ENCODE measurements around the gene SLC25A6.
"Not testable (repeated sequence)": the region's sequence is repeated elsewhere in the genome, so short reads cannot be mapped to it uniquely, and the experiment has no call there.

SLC25A6 gene

DNA sequence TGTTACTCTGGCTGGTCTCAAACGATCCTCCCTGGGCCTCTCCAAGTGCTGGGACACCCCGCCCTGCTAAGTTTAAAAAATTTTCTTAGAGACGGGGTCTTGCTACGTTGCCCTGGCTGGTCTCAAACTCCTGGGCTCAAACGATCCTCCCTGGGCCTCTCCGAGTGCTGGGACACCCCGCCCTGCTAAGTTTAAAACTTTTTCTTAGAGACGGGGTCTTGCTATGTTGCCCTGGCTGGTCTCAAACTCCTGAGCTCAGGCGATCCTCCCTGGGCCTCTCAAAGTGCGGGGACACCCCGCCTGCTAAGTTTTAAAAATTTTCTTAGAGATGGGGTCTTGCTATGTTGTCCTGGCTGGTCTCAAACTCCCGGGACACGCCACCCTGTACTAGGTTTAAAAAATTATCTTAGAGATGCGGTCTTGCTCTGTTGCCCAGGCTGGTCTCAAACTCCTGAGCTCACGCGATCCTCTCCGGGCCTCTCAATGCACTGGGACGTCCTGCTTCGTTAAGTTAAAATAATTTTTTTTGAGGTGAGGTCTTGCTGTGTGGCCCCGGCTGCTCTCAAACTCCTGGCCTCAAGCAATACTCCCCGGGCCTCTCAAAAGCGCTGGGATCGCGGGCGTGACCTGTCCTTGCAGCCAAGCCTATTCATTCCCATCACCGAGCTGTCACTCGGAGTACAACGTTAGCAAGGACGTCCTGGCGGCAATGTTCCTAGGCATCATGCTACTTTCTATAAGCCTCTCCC lies 1.1 kb downstream of the SLC25A6 start:
- in situ Hi-C loops (cut with MboI; ENCODE audit: low sequenced_read_pairs): no loop called here

DNA sequence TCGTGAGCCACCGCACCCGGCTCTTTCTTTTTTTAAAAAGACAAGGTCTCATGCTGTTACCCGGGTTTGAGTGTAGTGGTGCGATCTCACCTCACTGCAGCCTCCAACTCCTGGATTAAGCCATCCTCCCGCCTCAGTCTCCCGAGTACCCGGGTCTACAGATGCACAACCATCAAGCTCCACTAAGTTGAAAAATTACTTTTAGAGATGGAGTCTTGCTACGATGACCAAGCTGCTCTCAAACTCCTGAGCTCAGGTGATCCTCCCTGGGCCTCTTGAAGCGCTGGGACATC lies 2.0 kb downstream of the SLC25A6 start:
- in situ Hi-C loops (cut with MboI; ENCODE audit: low sequenced_read_pairs): no loop called here

DNA sequence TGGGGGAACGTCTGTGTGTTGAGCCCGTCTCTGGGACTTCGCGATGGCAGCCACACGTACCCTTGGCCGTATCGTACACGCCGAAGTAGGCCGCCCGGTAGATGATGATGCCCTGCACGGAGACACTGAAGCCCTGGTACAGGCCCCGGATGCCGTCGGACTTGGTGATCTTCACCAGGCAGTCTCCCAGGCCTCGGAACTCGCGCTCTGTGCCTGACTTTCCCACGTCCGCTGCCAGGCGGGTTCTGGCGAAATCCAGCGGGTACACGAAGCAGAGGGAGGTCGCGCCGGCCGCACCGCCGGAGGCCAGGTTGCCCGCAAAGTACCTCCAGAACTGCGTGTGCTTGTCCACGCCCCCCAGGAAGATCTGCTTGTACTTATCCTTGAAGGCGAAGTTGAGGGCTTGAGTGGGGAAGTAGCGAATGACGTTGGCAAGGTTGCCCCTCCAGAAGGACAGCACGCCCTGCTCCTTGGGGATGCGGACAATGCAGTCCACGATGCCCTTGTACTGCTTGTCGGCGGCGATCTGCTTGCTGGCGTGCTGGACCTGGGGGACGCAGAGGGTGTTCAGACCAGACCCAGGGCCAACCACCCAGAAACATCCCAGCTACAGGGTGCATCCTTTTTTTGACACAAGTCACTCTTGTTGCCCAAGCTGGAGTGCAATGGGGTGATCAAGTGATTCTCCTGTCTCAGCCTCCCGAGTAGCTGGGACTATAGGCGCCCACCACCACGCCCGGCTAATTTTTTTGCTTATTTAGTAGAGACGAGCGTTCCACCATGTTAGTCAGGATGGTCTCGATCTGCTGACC lies 2.5 kb downstream of the SLC25A6 start:
- in situ Hi-C loops (cut with MboI; ENCODE audit: low sequenced_read_pairs): no loop called here

DNA sequence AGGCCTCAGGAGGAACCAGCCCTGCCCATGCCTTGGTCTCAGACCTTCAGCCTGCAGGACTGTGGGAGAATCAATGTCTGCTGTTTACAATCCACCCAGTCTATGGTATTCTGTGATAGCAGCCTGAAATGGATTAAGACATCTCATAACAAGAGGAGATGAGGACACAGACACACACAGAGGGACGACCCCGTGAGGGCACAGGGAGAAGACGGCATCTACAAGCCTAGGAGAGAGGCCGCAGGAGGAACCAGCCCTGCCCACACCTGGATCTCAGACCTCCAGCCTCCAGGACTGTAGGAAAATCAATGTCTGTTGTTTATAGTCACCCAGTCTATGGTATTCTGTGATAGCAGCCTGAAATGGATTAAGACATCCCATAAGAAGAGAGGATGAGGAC lies 3.3 kb downstream of the SLC25A6 start:
- in situ Hi-C loops (cut with MboI; ENCODE audit: low sequenced_read_pairs): no loop called here

DNA sequence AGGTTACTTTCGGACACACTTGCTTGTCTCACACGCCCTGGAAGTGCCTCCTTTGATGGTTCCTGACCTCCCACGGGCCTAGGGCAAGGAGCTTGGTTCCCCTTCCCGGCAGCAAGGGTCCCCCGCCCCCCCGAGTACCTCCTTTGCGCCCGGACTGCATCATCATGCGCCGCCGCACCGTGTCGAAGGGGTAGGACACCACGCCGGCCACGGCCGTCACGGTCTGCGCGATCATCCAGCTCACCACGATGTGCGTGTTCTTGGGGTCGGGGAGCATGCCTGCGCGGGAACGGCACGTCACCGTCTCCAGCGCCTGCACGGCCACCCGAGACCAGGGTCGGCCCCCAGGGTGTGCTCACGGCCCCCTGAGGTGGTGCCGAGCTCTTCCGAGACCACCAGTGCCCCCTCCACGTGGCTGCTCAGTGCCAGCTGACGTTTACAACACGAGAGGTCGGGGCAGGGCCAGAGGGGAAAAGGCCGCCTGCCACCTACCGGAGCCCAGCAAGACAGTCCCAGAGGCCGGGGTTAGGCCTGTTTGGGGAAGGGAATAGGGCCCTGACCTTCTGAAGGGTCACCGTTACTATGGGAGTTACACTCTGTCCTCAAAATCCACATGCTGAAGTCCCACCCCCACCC lies 4.7 kb downstream of the SLC25A6 start:
- in situ Hi-C loops (cut with MboI; ENCODE audit: low sequenced_read_pairs): no loop called here

DNA sequence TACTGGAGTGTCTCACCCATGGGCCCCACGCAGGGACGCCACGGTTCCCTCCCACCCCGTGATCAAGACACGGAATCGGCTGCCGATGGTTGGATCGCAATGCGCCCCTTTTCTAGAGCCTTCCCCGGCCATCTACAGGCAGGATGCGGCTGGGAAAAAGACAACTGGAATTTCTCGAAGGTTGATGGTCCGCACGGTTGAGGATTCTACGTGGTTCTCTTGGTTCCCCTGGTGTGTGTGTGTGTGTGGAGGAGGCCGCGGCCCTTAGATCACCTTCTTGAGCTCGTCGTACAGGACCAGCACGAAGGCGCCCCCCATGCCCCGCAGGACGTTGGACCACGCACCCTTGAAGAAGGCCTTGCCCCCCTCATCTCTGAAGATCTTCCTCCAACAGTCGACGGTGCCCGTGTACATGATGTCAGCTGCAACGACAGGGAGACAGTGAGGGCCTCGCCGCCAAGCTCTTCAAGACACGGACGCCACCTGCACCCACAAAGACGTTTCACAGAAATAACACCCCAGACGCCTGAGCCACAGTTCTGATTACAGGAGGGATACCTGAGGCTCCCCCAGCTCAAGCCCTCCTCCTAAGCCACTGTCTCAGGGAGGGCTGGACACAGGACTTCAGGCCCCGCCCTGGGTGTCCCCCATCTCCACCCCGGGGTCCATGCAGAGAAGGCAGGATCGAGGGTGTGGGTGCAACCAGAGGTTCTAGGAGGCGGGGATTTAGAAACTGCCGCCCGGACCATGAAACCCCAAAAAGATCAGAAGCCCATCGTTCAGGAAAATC lies 5.4 kb downstream of the SLC25A6 start:
- in situ Hi-C loops (cut with MboI; ENCODE audit: low sequenced_read_pairs): no loop called here

DNA sequence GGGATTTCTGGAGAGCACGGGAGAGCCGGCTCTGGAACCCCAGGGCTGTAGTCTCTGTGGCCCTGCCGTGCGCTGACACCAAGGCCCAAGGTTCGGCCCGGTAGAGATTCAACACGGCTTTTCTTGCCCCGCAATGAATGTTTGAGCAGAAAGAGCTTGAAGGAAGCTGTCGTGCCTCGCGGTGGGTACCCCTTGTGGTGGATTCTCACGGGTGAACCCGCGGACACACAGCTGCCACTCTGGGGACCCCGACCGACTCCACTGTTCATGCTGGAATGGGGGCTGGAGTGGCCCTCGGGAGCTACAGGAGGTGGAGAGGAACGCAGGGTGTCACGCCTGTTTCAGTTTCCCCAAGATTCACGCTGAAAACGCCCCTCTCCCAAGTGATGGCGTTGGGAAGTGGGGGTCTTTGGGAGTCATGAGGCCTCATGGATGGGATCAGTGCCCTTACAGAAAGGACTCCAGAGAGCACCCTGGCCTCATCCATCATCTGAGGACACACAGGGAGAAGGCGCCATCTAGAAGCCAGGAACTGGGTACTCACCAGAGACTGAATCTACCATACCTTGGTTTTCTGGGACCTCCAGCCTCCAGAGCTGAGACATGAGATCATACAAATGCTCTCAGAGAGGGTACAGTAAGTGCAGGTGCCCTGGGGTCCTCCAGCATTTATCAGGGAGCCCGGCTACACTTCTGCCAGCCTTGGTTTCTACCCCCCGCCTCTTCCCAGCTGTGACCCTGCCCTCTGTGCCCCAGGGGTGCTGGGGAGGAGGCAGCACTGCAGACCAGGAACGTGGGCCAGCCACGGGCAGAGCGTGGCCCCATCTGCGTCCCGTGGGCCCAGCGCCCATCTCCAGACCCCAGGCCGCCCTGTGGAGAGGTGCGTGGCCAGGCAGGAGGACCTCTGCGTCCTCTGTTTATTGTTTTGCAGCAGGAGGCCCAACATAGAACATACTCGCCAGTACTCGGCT lies 6.4 kb downstream of the SLC25A6 start:
- in situ Hi-C loops (cut with MboI; ENCODE audit: low sequenced_read_pairs): no loop called here

DNA sequence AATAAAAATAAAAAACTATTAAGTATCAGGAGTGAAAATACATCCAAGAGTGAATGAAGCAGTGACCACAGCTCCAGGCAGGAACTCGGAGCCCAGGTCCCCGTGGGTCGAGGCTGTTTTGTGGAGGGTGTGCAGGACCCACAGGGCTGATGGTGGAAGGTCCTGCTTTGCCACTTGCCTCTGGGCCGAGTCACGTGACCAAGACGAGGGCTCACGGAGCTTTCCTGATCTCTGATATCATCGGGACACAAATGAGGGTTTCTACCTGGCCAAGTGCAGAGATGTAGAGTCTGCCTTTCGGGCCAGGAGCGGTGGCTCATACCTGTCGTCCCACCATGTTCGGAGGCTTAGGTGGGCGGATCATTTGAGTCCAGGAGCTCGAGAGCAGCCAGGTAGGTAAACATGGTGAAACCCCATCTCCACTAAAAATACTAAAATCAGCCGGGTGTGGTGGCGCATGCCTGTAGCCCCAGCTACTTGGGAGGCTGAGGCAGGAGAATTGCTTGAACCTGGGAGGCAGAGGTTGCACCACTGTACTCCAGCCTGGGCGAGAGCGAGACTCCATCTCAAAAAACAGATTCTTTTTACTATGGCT lies 7.2 kb downstream of the SLC25A6 start:
- in situ Hi-C loops (cut with MboI; ENCODE audit: low sequenced_read_pairs): no loop called here

DNA sequence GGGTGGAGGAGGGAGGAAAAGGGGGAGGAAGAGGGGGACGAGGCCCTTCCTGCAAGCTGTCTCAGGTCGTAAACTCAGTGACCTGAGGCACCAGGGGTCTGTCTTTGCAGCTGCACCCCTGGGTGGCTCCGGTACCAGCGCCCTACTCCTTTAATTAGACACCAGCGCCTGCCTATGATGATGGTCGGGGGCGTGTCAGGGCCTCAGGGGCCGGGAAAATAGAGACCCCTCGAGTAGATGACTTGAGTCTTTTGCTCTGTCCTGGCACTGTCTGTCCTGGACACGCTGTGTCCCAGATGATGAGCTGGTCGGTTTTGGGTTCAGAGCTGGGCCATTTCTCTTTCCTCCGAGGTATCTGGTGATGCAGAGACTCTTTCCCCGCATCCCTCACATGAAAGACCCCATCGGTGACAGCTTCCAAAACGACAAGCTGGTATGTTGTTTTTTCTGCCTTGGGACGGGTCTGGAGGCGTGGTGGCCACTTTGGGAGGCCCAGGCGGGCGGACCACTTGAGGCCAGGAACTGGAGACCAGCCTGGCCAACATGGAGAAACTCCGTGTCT lies 11.2 kb downstream of the SLC25A6 start:
- in situ Hi-C loops (cut with MboI; ENCODE audit: low sequenced_read_pairs): no loop called here

DNA sequence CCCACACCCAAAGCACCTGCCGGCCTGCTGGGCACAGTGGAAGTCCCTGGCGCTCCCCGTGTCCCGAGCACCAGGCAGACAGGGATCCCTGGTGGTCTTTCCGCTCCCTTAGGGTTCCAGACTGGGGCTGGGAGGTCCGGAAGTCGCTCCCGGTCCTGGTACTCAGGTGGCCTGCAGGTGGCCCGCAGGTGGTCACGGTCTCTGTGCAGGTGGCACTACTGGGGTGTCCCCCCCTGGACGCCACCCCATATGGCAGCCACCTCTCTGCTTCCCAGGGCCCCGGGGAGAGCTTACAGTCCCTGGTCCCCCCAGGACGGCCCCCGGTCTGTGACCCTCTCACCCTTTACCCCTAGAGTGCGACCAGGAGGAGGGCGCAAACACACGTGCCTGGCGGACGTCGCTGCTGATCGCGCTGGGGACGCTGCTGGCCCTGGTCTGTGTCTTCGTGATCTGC lies 13.6 kb downstream of the SLC25A6 start:
- in situ Hi-C loops (cut with MboI; ENCODE audit: low sequenced_read_pairs): no loop called here

DNA sequence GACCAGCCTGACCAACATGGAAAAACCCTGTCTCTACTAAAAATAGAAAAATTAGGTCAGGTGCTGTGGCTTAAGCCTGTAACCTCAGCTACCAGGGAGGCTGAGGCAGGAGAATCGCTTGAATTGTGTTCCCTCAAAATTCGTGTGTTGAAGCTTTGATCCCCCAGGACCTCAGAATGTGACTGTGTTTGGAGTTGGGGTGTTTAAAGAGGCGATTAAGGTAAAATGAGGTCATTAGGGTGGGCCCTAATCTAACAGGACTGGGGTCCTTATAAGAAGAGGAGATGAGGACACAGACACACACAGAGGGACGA lies 23.6 kb downstream of the SLC25A6 start:
- in situ Hi-C loops (cut with MboI; ENCODE audit: low sequenced_read_pairs): no loop called here

DNA sequence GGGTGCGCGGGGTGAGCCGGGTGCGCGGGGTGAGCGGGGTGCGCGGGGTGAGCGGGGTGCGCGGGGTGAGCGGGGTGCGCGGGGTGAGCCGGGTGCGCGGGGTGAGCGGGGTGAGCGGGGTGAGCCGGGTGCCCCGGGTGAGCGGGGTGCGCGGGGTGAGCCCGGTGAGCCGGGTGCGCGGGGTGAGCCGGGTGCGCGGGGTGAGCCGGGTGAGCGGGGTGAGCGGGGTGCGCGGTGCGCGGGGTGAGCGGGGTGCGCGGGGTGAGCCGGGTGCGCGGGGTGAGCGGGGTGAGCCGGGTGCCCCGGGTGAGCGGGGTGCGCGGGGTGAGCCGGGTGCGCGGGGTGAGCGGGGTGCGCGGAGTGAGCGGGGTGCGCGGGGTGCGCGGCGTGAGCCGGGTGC lies 25.6 kb downstream of the SLC25A6 start:
- in situ Hi-C loops (cut with MboI; ENCODE audit: low sequenced_read_pairs): not testable (repeated sequence)

DNA sequence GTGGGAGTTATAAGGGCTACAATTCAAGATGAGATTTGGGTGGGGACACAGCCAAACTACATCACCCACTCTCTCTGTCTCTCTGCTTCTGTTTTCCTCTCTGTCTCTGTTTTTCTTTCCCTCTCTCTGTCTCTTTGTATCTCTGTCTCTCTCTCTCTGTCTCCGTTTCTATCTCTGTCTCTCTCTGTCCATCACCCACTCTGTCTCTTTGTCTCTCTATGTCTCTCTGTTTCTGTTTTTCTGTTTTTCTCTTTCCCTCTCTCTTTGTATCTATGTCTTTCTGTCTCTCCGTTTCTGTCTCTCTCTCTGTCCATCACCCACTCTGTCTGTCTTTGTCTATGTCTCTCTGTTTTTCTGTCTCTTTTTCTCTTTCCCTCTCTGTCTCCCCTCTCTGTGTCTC lies 30.0 kb downstream of the SLC25A6 start:
- in situ Hi-C loops (cut with MboI; ENCODE audit: low sequenced_read_pairs): no loop called here

DNA sequence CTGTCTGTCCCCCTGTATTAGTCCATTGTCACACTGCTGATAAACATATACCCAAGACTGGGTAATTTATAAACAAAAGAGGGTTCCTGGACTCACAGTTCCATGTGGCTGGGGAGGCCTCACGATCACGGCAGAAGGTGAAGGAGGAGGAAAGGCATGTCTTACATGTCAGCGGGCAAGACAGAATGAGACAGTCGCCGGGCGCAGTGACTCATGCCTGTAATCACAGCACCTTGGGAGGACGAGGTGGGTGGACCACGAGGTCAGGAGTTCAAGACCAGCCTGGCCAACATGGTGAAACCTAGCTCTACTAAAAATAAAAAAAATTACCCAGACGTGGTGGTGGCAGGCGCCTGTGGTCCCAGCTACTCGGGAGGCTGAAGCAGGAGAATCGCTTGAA lies 30.6 kb downstream of the SLC25A6 start:
- in situ Hi-C loops (cut with MboI; ENCODE audit: low sequenced_read_pairs): no loop called here

DNA sequence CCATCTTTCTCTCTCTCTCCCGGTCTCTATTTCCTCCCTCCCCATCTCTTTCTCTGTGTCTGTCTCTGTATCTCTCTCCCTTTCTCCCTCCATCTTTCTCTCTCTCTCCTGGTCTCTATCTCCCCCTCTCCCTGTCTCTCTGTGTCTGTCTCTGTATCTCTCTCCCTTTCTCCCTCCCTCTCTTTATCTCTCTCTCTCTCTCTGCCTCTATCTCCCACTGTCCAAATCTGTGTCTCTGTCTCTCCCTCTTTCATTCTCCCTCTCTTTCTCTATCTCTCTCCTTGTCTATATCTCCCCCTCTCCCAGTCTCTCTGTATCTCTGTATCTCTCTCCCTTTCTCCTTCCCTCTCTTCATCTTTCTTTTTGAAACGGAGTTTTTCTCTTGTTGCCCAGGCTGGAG lies 31.7 kb downstream of the SLC25A6 start:
- in situ Hi-C loops (cut with MboI; ENCODE audit: low sequenced_read_pairs): no loop called here

DNA sequence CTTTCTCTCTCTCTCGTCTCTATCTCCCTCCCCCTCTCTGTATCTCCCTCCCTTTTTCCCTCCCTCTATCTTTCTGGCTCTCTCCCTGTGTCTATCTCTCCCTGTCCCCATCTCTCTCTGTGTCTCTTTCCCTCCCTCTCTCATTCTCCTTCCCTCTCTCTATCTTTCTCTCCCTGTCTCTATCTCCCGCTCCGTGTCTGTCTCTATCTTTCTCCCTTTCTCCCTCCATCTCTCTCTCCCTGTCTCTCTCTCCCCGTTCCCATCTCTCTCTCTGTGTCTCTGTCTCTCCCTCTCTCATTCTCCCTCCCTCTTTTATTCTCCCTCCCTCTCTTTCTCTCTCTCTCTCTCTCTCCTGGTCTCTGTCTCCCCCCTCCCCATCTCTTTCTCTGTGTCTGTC lies 32.4 kb downstream of the SLC25A6 start:
- in situ Hi-C loops (cut with MboI; ENCODE audit: low sequenced_read_pairs): no loop called here

DNA sequence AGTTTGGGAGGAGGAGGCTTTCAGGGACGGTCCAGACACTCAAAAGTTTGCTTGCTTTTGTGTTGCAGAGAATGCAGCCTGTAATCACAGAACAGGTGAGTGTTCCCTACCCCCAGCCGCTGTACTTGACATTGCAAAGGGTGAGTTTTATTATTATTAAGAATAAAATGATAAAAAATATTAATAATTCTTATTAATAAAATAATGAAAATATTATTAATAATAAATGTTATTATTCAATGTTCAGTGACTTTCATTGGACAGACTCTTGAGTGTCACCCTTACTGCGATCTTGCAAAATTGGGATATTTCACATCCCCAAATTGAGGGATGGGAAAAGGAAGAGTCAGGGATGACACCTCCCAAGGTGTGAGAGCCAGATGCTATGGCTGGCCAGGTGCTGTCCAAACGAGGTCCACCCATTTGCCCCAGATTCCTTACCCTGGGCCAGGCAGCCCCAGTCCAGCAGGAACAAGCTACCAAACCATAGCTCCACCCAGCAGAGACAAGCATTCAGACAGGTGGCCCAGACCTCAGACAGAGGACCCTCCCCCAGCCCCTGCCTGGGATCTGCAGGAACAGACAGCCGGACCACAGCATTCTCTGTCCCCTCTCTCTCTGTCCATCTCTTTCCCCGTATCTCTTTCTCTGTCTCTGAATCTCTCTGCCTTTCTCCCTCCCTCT lies 33.0 kb downstream of the SLC25A6 start:
- in situ Hi-C loops (cut with MboI; ENCODE audit: low sequenced_read_pairs): no loop called here

DNA sequence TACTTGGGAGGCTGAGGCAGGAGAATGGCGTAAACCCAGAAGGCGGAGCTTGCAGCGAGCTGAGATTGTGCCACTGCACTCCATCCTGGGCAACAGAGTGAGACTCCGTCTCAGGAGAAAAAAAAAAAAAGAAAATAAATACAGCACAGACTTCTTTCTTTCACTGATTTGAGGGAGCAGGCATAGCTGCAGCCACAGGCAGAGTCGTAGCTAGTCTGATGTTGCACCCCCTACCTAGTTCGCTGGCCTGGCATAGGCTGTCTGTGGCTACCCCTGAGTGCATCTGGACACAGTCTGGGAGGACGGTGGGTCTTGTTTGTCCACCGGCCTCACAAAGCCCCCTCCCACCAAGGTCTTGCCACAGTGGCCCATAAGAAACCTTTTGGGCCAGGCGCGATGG lies 33.9 kb downstream of the SLC25A6 start:
- in situ Hi-C loops (cut with MboI; ENCODE audit: low sequenced_read_pairs): no loop called here
